GM12891 (cell line): Measurements from ENCODE around the gene TGM4.

Source experiments
- POLR2AphosphoS5 ChIP-seq: IDR thresholded peaks from 2 replicates; pipeline ENCODE4 v1.6.1; 2011; ENCODE audit warnings: low read depth, low read length, control low read depth
- TAF1 ChIP-seq: IDR thresholded peaks from 2 replicates; pipeline ENCODE4 v1.6.1; 2011; ENCODE audit warnings: low read depth, low read length, control low read depth

DNA sequence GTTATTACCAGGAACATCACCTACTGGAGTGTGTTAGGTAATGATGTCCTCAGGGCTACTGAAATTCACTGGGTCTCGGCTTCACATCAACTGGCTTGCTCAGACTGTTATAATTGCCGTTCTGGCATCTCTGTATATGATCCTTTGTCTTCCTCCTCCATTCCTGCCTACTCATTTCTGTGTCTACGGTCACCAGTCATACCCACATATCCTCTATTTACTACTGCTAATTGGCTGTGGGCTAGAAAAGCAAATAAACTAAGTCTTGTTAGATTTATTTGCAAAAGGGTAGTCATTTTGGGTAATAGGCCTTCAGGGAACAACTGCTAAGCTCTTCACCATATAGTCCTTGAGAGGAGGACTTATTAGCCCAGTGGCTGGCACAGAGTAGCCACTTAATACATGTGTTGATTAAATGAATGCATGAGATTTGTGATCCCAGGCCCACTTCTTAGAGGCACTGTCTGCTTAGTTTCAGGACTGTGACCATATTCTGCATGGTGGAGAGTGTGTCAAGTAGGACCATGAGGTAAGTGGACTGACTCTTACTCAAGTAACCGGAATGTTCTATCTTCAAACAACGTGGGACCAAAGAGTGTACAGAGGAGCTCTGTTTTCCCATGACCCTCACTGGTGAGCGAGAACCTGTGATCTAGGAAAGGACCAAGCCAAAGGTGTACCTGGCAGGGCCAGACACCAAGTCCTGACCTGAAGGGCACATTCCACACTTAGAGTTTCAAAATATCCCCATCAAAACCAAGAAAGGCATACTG lies 88.4 kb downstream of the TGM4 start:
- TF ChIP-seq TAF1 (no peak), POLR2AphosphoS5 (no peak)
